Kidney glomerular epithelial cell (primary cell): ENCODE measurements around the gene PFN2.
"Not testable (repeated sequence)": the region's sequence is repeated elsewhere in the genome, so short reads cannot be mapped to it uniquely, and the experiment has no call there.

ENCODE experiments used
- DNase-seq: peaks from one replicate; lab custom pipeline; 2025; lab: John Stamatoyannopoulos, UW

PFN2 gene, protein sequence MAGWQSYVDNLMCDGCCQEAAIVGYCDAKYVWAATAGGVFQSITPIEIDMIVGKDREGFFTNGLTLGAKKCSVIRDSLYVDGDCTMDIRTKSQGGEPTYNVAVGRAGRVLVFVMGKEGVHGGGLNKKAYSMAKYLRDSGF

GRCh38 chr3:149970716-149971402 lies at the start of gene PFN2:
PFN2 (minus strand) TSS chr3:149970895; CDS start chr3:149970856, 39 bp downstream.
- peak; percentile 61 for DNase-seq

DNA sequence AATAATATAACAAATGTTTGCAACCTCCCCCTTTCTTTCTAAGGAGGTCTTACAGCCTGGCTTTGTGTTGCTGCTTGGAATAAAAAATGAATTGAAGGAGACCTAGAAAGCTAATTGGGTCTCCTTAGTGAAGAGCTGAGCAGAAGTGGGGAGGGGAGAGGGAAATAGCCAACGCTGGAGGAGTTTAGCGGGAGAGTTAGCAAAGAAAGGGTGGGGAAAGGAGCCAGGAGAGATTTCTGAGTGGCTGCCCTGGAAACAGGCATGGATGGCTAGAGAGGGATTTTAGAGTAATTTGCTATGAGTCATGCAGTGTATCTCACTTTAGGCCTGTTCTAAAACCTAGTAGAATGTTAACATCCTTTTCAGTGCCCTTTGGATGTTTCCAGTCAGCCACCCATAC lies 45.2 kb upstream of the PFN2 start:
- DNase-seq, result peak; percentile 29

DNA sequence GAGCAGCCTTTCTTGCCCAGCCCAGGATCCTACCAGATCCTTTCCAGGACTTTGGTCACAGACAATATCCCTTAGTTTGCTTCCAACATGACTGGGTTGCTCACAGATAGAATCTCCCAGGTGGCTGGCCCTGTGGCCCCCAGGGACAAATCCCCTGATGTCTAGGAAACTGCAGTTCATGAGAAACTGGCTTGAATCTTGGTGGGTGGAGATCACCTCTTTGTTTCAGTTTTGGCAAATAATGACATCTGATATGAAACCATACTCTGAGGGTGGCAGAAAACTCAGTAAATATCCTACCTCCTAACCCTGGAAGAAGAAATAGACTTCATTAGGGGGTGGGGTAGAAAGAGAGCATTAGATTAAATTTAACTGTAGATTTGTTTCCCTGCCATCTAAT lies 44.1 kb upstream of the PFN2 start:
- no peak for DNase-seq

- no peak for DNase-seq
Measured at GRCh38 chr3:150013801-150014200, 43.1 kb upstream of the PFN2 start.

GRCh38 chr3:150006794-150007193 lies 36.1 kb upstream of the PFN2 start:
- no peak for DNase-seq

GRCh38 chr3:150005243-150006112 lies 34.8 kb upstream of the PFN2 start:
- DNase-seq, result peak; percentile 65

DNA sequence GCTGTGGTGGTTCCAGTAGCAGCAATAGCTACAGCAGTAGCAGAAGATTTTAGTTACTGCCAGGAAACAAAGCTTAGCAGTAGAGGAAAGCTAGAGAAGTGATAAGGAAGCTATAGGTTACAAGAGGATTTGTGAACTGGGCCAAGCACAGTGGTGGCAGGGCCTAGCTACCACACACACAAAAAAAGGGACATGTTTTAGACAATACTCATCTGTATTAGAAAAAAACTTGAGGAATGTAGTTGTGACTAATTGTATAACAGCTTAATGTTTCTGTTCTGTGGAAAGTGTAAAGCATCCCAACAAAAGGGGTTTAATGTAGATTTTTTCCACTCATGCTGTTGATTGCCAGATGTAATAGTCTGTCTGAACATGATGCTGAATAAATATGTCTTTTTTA lies 29.9 kb upstream of the PFN2 start:
- no peak for DNase-seq

DNA sequence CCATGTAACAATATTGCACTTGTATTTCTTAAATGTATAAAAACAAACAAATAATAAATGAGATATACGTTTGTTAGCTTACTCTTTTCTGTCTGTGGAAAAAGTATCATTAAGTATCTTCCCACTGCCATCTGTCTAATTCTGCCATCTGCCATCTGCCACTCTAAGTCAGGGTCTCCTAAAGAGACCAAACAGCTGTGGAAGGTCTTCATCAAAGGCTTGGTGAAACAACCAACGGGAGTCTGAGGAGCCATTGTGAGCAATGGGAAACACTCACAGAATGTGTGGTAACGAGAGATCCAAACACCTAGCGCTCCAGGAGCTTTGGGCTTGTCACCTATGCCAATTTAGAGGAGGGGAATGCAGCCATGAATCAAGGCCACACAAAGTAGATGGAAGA lies 28.7 kb upstream of the PFN2 start:
- no peak for DNase-seq

DNA sequence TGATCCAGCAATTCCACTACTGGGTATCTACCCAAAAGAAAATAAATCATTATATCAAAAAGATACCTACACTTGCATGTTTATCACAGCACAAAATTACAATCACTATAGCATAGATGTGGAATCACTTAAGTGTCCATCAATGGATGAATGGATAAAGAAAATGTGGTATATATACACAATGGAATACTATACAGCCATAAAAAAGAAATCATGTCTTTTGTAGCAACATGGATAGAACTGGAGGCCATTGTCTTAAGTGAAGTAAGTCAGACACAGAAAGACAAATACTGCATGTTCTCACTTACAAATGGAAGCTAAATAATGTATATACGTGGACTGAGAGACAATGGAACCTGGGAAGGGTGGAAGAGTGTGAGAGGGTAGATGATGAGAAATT lies 28.3 kb upstream of the PFN2 start:
- DNase-seq, result no peak

GRCh38 chr3:149992416-149993058 lies 21.8 kb upstream of the PFN2 start:
- no peak for DNase-seq

- DNase-seq, result no peak
Measured at GRCh38 chr3:149990423-149990948, 19.8 kb upstream of the PFN2 start.

- no peak for DNase-seq
Measured at GRCh38 chr3:149989307-149989706, 18.6 kb upstream of the PFN2 start.

DNA sequence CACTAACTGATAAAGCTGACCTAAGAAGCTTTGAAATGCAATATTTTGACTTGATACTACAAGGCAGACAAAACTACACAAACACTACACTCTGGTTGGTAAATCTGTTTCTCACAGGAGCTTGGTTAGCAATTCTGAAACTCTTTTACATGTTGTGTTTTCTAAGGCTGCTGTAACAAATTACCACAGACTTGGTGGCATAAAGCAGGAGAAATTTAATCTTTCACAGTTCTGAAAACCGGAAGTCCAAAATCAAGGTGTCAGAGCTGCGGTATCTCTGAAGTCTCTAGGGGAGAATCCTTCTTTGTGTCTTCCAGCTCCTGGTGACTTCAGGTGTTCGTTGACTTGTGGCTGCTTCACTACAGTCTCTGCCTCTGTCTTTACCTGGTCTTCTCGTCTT lies 12.9 kb upstream of the PFN2 start:
- DNase-seq, result no peak

- DNase-seq, result not testable (repeated sequence)
Measured at GRCh38 chr3:149983053-149983452, 12.4 kb upstream of the PFN2 start.

DNA sequence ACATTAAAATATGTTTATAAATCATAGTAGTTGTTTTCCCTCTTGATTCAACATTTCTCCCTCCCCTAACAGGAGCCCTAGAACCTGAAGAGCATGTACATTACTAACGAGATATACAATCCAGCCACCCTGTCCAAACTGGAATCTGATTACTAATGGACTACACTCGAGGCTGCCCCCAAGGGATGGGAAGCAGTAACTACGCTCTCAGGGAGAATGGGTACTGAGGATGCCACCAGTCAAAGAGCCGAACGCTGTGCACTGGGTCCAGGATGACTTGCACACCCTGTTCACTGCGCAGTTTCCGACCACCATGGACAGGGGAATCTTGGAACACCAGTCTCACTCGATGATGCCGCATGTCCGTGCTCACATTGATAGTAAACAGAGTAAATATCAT lies 11.3 kb upstream of the PFN2 start:
- not testable (repeated sequence) for DNase-seq

DNA sequence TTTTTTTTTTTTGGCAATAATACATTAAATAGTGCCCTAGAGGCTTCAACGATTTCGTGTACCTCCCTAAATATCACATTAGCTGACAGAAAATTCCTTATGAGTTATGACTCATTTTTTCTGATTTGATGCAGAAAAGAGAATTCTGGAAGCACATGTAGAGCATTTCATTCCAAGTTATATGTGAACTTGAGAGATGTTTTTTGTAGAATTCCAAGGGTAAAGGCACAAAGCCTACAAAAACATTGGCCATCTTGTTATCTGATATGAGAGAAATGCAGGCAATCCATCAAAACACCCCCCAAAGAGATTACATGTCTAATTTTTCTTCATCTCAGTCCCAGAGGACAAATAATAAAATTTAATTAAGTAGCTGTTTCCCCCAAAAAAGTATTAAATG lies 6.7 kb upstream of the PFN2 start:
- no peak for DNase-seq

- no peak for DNase-seq
Measured at GRCh38 chr3:149975919-149976318, 5.2 kb upstream of the PFN2 start.

DNA sequence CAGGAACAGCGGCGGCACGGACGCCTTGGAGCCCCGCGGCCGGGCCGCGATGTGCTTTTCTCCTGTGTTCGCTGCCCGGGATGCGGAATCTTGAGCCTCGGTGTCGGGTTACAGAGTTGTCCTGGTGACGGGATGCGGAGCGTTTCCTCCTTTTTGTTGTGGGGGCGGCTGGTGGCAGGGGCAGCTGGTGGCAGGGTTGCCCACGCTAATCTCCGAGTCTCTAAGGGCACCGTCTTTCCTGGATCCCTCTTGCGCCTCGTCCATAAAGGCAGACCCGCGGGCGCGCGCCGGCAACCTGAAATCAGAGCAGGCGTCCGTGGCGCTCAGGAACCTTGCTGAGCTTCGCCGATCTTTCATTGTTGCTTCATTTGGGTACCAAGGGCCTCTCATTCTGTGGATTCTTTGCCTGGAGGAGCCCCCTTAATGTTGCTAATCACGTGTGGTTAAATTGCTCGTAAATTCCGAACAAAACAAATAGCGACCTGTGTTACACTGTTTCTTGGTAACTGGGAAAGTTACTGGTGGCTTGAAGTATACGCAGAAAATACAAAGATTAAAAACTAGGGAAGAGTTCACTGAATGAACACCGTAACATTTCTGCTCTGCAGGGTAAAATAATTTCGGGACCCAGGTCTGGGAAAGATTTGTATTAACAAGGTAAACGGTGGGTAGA lies 844 bp upstream of the PFN2 start:
- peak; percentile 61 for DNase-seq

GRCh38 chr3:149969940-149970715 lies 567 bp downstream of the PFN2 start:
- peak; percentile 67 for DNase-seq

DNA sequence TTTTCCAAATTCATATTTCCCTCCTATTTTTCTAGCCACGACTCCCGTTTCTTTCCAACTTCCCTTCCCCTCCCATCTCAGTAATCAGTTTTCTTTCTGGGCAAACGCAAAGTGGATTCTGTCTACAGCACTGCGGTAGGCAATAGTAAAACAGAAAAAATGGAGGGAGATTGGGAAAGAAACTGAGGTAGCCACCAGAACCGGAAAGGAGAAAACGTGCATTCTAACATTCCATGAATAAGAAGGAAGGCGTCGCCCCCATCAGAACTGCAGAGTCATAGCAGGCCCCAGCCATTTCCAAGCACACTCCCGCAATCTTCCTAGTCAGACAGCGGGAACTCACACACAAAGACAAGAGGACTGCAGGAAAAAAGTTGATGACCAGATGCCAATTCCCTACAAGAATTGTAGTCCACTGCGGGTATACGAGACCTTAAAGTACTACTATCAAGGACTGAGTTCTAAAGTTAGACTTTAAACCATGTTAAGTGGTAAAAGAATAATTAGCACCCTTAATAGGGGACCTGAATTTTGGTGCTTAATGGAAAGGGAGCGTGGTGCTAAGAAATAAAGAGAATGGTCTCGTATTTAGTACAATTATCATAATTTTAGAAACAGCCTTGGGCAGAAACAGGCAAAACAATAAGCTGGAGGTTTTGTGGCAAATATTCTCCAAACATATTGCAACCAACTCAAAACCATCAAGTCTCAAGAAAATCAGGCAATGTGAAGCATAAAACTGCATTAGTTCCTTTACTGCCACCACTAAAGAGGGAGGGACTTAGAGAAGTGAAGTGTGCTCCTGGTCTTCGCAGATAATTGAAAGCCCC lies 1.4 kb downstream of the PFN2 start:
- DNase-seq, result peak; percentile 87
